Neural progenitor cell (in vitro differentiated cells): ENCODE data around the gene ADD3.

ENCODE experiments used
- CTCF ChIP-seq: fragments of 200-600 bp; sonication (generic); IDR thresholded peaks from 2 replicates; pipeline ENCODE4 v1.5.1; 2017; ENCODE audit warnings: antibody characterized with exemption, mild to moderate bottlenecking
- EZH2phosphoT487 ChIP-seq: fragments of 200-600 bp; sonication (generic); IDR thresholded peaks from 2 replicates; pipeline ENCODE4 v1.6.1; 2017; ENCODE audit warnings: antibody characterized with exemption

- TF ChIP-seq CTCF (no peak), EZH2phosphoT487 (no peak)
Measured at GRCh38 chr10:110006358-110007160, 1.2 kb upstream of the ADD3 start.
